SKM-1 (cell line): Measurements from ENCODE around the gene IL10RB.
A peak's percentile ranks its signal among the peaks of the same experiment; 100 is the strongest.

ENCODE experiments used
- DNase-seq: peaks from one replicate; lab custom pipeline; 2025; ENCODE audit not compliant: unreplicated experiment; lab: John Stamatoyannopoulos, UW

Gene IL10RB

GRCh38 chr21:33265664-33266049 is 510 bp upstream of the IL10RB start:
- DNase-seq = peak; percentile 95

GRCh38 chr21:33266789-33267135 is 595 bp downstream of the IL10RB start:
- no peak for DNase-seq

DNA sequence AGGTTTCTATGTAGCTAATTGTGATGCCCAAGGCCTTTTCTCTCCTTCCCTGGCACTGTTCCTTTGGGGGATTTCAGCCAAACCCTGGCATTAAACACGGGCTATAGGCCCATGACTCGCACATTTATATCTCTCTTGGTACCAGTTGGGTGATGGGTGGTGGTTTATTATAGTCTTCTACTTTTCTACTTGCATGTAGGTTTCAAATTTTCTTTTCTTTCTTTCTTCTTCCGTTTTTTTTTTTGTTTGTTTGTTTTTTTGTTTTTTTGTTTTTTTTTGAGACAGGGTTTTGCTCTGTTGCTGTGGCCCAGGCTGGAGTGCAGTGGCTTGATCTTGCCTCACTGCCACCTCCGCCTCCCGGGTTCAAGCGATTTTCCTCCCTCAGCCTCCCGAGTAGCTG is 1.1 kb downstream of the IL10RB start:
- no peak for DNase-seq

- no peak for DNase-seq
Observed at GRCh38 chr21:33268393-33268736, 2.2 kb downstream of the IL10RB start.

GRCh38 chr21:33268737-33269441 is 2.7 kb downstream of the IL10RB start:
- no peak for DNase-seq

DNA sequence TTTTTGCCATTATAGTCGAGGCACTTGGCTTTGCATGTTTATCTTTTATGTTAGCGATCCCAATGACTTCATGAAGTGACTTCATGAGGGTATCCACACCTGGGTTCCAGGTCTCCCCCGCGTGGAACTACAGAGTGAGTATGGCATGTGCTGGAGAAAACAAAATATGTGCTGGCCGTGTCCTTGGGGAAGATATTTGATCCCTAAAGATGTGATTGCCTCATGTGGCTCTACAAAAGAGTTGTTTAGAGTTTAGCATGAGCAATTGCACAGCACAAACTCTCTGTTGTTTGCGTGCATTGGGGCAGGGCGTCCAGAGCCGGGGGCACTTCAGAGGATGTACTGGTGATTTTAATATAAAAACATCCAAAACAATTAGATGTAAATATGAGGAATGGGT is 4.8 kb downstream of the IL10RB start:
- no peak for DNase-seq

- DNase-seq = no peak
Observed at GRCh38 chr21:33273044-33273443, 6.9 kb downstream of the IL10RB start.

GRCh38 chr21:33278721-33279120 is 12.6 kb downstream of the IL10RB start:
- DNase-seq = no peak

- no peak for DNase-seq
Observed at GRCh38 chr21:33279330-33279820, 13.2 kb downstream of the IL10RB start.

DNA sequence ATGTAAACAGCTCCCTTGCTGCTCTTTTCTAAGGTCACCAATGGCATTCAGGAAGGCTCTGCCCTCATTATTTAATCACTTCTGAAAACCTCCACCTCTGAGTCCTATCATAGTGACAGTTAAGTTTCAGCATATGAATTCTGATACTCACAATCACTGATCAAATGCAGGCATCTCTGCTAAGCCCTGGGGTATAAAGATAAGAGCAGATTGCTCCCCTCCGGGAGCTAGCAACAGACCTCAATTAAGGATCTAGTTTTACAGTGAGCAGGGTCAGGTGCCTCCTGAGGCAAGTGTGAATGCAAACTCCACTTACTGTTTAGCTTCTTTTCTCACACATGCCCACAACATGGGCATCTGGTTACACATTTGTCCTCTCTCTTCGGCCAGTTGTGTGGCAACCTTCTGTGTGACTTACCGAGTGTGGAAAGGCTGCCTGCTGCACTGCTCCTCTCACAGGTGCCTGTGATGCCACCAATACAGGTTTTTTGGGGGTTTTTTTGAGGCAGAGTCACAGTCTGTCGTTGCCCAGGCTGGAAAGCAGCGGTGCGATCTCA is 15.0 kb downstream of the IL10RB start:
- DNase-seq = no peak

GRCh38 chr21:33283203-33283602 is 17.0 kb downstream of the IL10RB start:
- no peak for DNase-seq

GRCh38 chr21:33286076-33286475 is 19.9 kb downstream of the IL10RB start:
- no peak for DNase-seq

- no peak for DNase-seq
Observed at GRCh38 chr21:33286600-33287456, 20.7 kb downstream of the IL10RB start.

DNA sequence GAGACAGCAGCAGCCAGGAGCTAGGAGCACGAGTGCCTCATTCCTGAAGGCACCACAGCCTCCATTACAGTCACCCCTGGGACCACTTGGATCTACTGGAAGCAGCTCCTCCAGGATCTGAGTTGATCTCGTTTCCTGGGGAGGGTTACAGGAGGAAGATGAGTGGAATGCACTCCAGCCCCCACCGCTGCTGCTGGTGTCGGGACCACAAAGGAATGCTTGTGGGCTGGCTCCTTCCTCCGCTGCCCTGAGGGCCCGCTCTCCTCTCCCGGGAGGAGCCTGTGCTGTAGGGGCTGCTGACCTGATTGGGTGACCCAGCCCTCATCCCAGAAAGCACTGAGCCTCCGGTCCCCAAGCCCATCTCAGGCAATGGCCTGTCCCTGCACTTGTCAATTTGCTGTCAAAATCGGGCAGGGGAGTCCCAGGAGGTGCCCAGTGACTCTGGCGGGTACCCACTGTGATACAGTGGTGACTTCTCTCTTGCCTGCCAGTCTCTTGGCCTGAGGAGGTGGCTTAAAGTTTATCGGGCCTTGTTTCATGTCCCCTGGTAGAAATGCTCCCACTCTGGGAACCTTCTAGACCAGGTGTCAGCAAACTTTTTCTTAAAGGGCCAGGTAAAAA is 23.1 kb downstream of the IL10RB start:
- DNase-seq = no peak

- DNase-seq = no peak
Observed at GRCh38 chr21:33290441-33290840, 24.3 kb downstream of the IL10RB start.

DNA sequence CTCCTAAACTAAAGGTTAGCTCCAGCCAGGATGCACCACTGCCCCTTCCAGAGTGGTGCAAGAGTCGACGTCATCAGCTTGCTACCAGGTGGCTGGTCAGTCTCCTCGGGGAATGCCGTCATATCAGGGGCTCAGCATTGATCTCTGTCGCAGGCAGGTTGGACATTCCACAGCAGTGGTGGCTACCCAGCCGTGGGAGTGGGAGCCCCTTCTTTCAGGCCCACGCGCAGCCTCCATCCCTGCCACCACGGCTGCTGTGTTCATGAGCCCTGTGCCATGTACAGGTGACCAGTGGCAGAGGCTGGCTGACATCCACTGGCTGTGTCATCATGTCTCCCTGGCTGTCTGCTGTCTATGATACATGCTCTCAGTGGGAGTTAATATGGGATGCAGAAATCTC is 25.5 kb downstream of the IL10RB start:
- no peak for DNase-seq

GRCh38 chr21:33292724-33293123 is 26.6 kb downstream of the IL10RB start:
- no peak for DNase-seq

- no peak for DNase-seq
Observed at GRCh38 chr21:33293136-33293535, 27.0 kb downstream of the IL10RB start.

- no peak for DNase-seq
Observed at GRCh38 chr21:33293811-33294216, 27.6 kb downstream of the IL10RB start.

DNA sequence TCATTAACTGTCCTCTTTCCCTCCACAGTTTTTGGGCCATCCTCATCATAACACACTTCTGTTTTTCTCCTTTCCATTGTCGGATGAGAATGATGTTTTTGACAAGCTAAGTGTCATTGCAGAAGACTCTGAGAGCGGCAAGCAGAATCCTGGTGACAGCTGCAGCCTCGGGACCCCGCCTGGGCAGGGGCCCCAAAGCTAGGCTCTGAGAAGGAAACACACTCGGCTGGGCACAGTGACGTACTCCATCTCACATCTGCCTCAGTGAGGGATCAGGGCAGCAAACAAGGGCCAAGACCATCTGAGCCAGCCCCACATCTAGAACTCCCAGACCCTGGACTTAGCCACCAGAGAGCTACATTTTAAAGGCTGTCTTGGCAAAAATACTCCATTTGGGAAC is 30.0 kb downstream of the IL10RB start:
- DNase-seq = no peak

- DNase-seq = peak; percentile 72
Observed at GRCh38 chr21:33299181-33299752, 33.1 kb downstream of the IL10RB start.
